Measurements from ENCODE around the gene CLIP2. TPM values are rescaled to one million over a fixed set of nuclear protein-coding genes. Genes with fewer than 3 reads are reported as not detected.

The CLIP2 gene
- total RNA-seq, 1 donor from 2014 or later = 24.1 TPM

- Histone ChIP-seq H3K27ac (no peak overlapping the region), H3K36me3 (no peaks in the 10 kb centered on the region), H3K9me3 (no peaks in the 10 kb centered on the region), H3K4me1 (peaks cover 21% of the 10 kb centered on the region), H3K27me3 (ENCODE audit: low read depth) (no peaks in the 10 kb centered on the region), H3K4me3 (no peak overlapping the region)
- TF ChIP-seq CTCF (IDR thresholded peaks at IDR 0.05) = no peak
- intact Hi-C loops (cut with DNase I) = no loop called here
- DNase-seq (no peak), ATAC-seq (no peak)
Observed at GRCh38 chr7:74277636-74278035, 11.6 kb upstream of the CLIP2 start.

GRCh38 chr7:74280985-74281384 lies 8.2 kb upstream of the CLIP2 start:
- no peak overlapping the region for H3K4me3 ChIP-seq
- intact Hi-C loops (cut with DNase I) = no loop called here

GRCh38 chr7:74282748-74283459 lies 6.3 kb upstream of the CLIP2 start:
- Histone ChIP-seq H3K4me3 (no peak overlapping the region), H3K27me3 (ENCODE audit: low read depth) (no peaks in the 10 kb centered on the region), H3K36me3 (no peaks in the 10 kb centered on the region), H3K4me1 (peaks cover 15% of the 10 kb centered on the region), H3K27ac (no peak overlapping the region), H3K9me3 (no peaks in the 10 kb centered on the region)
- intact Hi-C loops (cut with DNase I) = no loop called here
- no peak for DNase-seq
- no peak for TF ChIP-seq CTCF (IDR thresholded peaks at IDR 0.05)
- no peak for ATAC-seq

More at GRCh38 chr7:74280985-74281384, 8.2 kb upstream of the CLIP2 start:
- H3K4me1 ChIP-seq = peaks cover 13% of the 10 kb centered on the region
- no peaks in the 10 kb centered on the region for H3K36me3 ChIP-seq
- no peak overlapping the region for H3K27ac ChIP-seq
- TF ChIP-seq CTCF (IDR thresholded peaks at IDR 0.05) = no peak
- no peaks in the 10 kb centered on the region for H3K27me3 ChIP-seq (ENCODE audit: low read depth)
- no peaks in the 10 kb centered on the region for H3K9me3 ChIP-seq
- no peak for ATAC-seq
- no peak for DNase-seq

- Histone ChIP-seq H3K27ac (no peak overlapping the region), H3K4me1 (peaks cover 25% of the 10 kb centered on the region), H3K27me3 (ENCODE audit: low read depth) (no peaks in the 10 kb centered on the region), H3K4me3 (no peak overlapping the region), H3K36me3 (no peaks in the 10 kb centered on the region), H3K9me3 (no peaks in the 10 kb centered on the region)
- no peak for TF ChIP-seq CTCF (IDR thresholded peaks at IDR 0.05)
- intact Hi-C loops (cut with DNase I) = no loop called here
- ATAC-seq (no peak), DNase-seq (no peak)
Observed at GRCh38 chr7:74283858-74284447, 5.3 kb upstream of the CLIP2 start.

GRCh38 chr7:74284781-74285259 lies 4.4 kb upstream of the CLIP2 start:
- ATAC-seq (no peak), DNase-seq (no peak)
- no peak overlapping the region for H3K27ac ChIP-seq
- no peaks in the 10 kb centered on the region for H3K27me3 ChIP-seq (ENCODE audit: low read depth)
- H3K9me3 ChIP-seq = no peaks in the 10 kb centered on the region
- no peak for TF ChIP-seq CTCF (IDR thresholded peaks at IDR 0.05)
- no peaks in the 10 kb centered on the region for H3K36me3 ChIP-seq
- intact Hi-C loops (cut with DNase I) = no loop called here
- H3K4me1 ChIP-seq = peaks cover 21% of the 10 kb centered on the region
- no peak overlapping the region for H3K4me3 ChIP-seq

Measured in lower lobe of right lung (tissue), 2 donors.